Cortex of kidney (tissue), 1 donor: Measurements from ENCODE around the gene PLD4.

Experiments
- DNase-seq: peaks from one replicate; lab custom pipeline; 2025; lab: John Stamatoyannopoulos, UW

Gene PLD4

DNA sequence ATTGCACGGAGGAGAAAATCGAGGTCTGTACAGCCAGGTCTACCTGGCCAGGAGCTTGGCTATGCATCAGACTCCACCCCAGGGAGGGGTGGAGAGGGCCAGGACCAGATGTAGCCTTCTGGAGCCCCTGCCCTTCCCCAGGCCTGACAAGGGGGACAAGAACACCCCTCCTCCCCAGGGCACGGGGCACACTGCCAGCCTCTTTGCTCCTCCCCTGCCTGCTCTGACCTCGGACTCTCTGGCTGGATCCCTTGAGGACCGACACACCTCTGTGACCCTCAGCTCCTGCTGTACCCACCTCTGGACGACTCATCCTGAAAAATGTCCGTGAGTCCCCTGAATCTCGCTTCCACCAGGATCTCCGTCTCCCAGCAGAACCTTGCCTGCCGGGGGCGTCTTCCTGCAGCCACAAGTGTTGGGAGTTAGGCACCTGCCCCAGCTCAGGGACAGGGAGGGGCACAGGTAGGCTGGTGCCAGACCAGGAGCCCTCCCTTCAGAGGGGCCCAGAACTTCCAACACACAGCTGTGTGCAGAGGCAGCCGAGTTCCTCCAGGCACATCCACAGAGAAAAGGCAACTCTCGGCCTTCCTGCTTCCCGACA, 31.7 kb downstream of the PLD4 start:
- DNase-seq: no peak

- DNase-seq: no peak
Measured at GRCh38 chr14:104957146-104958113, 32.8 kb downstream of the PLD4 start.

DNA sequence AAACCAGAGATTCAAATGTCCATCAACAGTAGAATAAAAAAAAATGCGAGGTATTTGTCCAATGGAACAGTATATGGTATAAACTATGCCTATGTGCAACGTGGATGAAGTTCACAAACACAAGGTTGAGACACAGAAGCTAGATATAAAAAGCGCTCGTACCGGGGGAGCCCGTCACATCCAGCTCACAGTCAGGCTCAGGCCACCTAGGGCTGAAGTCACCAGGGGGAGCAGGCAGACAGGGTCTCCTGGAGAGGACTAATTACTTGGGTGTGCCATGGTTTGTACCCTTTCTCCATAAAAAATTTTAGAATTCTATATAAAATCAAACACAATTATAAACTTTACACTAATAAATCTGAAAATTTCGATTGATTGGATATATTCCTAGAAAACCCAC, 39.9 kb downstream of the PLD4 start:
- no peak for DNase-seq

GRCh38 chr14:104965561-104966231, 41.0 kb downstream of the PLD4 start:
- no peak for DNase-seq

DNA sequence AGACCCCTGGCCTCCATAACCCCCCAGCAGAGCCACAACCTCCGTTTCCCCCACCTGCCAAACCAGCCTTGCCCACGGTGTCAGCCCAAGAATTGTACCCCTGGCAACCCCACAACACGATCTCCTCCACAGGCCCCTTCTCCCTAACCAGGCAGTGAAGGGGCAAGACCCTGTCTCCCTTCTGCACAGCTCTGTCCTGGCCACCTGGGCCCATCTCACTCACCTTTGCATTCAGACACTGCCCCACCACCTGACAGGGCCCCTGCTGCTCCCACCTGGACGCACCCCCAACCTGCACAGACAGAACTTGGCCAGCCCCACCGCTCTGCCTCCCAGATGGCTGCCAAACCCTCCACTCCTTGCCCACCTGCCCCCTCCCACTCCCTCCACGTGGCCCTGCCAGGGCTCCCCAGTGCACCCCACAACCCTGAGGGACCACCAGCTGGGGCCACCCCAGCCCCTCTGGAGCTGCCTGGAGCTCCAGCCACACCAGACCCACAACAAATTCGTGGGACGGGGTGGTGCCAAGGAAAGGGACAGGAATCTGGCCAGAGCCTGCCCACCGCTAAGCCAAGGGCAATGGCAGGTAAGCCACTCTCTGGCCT, 41.7 kb downstream of the PLD4 start:
- no peak for DNase-seq

DNA sequence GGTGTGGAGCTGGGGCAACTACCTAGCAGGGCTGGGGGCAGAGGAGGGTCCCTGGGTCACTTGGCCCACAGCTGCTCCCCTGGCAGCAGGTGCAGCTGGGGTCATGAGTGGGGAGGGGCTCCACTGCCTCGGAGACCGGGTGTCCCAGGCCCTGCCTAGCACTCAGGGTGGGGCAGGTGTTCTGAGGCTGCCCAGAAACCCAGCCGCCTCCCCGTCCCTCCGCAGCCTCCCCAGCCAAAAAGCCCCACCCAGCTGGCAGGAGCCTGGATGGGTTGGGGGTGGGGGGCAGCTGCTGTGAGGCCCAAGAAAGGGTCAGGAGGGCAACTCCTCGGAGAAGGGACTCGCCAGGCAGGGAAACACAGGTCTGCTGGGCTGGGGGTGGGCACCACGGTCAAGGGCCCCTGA, 42.3 kb downstream of the PLD4 start:
- DNase-seq: no peak

DNA sequence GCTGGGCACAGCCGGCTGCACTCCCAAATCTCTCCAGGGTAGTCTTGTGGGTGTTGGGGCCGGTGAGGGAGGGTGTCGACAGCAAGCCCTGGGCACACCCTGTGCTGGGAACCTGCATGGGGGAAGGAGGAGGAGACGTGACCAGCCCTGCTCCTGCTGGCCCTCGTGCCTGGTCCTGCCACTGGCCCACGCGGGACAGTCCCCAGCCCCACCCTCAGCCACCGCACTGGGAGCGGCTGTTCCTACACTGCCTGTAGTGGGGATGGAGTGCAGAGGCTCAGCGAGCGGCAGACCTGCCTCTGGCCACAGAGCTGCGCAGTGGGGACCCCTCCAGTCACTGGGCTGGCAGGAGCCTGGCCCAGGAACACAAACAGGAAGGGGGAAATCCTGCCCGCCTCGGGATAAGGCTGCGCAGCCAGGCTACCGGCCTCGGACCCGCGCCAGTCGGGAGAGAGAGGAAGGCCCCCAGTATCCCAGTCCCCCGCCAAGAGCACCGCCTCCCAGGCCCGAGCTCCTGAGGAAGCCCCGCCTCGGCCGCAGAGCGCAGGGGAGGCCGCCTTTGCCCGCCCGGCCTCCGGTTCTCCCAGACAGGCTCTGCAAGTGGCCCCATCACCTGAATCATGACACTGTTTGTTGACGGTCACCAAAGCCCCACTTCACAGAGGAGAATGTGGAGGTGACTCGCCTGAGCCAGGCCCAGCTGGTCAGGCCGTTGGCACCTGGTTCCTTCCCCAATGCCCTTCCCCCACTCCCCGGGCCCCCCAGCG, 42.9 kb downstream of the PLD4 start:
- DNase-seq: no peak

DNA sequence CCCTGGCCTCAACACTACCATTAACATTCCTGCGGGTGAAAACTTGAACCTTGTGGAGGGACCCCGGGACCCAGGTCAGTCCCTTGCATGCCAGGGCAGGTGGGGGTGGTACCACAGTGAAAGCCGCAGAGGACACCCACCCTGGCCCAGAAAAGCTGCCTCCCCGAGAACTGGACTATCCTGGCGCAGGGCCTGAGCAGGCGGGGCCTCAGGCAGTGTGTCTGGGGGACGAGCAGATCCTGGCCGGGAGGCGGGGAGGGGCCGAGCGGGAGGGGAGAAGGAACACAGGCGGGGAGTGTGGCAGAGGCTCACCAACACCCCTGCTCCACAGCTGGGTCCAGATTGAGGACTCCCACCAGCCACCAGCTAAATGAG, 43.5 kb downstream of the PLD4 start:
- no peak for DNase-seq

DNA sequence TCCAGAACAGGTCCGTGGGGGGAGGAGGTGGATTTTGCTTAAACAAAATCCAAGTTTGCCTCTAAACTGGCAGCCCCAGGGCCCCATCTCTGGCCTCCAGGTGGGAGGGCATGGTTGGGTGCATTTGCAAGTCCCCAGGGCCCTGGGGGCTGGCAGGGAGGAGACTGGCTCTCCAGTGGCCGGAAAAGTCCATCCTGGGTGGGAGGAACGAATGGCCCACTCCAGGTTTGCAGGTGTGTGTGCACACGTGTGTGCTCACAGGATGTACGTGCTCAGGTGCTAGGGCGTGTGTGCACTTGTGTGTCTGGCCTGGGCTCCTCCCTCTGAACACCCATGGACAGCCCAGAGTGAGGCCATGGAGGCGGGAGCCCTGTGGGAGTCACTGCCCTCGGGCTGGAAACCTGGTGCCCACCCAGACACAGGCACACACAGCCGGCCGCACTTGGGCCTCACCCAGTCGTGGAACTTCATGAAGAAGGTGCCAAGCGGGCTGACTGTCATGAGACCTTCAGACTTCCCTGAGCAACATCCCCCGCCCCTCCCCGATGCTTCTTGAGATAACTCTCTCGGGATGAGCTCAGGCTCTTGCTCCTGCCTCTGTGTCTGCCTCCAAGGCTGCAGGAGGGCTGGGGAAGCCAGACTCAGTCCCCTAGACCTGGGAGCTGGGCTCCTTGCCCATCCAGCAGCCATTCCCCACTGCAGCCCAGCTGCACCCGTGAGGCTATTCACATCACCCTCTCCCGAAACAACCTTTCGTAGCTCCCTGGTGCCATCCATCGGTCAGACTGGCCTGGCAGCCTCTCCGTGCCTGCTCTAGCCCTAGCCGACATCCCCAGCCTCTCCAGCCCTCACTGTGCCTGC, 44.1 kb downstream of the PLD4 start:
- DNase-seq: no peak

GRCh38 chr14:104969741-104970230, 45.1 kb downstream of the PLD4 start:
- no peak for DNase-seq

GRCh38 chr14:104970231-104971068, 45.8 kb downstream of the PLD4 start:
- DNase-seq: no peak

GRCh38 chr14:104971447-104972240, 47.0 kb downstream of the PLD4 start:
- DNase-seq: no peak

DNA sequence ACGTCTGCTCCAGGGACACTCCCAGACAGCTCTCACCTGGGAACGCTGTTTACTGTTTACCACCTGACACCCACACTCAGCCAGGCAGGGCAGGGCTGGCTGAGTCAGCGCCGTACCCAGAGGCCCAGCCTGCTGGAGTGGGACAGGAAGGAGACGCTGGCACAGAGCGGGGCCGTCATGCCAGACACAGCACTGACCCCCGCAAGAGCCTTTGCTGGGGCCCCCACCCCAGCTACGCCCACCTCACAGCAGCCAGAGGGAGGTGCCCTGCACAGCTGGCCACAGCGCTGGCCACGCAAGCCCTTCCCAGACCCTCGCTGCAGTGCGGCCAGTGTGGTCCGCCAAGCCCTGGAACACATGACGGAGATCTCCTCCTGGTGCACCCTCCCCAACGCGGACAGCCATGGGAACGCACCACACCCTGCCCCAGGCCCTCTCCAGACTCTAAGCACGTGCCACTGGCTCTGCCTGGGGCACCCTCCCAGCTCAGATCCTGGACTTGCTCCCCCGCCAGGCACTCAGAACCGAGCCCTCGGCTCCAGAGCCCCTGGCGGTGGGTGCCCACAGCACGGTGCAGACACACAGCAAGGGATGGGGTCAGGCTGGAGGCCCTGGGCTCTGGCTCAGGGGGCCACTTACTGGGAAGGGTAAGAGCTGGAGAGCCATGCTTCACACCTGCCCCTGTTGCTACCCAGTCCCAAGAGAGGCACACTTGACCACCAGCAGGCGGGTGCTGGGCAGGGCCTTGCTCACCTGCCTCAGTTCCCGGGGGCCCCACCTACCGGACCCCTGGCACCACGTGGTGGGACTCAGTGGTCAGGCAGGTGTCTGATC, 47.8 kb downstream of the PLD4 start:
- no peak for DNase-seq

DNA sequence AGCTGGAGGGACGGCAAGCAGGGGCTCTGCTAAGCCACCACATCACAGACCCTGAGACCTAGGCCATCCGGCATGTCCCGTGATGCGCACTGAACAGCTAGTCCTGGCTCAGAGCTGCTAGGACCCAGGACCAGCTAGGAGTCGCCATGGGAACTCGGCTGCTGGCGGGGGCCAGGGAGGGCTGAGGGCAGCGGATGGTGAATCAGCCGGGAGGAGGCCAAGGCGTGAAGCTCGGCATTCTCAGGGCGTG, 48.4 kb downstream of the PLD4 start:
- DNase-seq: no peak

DNA sequence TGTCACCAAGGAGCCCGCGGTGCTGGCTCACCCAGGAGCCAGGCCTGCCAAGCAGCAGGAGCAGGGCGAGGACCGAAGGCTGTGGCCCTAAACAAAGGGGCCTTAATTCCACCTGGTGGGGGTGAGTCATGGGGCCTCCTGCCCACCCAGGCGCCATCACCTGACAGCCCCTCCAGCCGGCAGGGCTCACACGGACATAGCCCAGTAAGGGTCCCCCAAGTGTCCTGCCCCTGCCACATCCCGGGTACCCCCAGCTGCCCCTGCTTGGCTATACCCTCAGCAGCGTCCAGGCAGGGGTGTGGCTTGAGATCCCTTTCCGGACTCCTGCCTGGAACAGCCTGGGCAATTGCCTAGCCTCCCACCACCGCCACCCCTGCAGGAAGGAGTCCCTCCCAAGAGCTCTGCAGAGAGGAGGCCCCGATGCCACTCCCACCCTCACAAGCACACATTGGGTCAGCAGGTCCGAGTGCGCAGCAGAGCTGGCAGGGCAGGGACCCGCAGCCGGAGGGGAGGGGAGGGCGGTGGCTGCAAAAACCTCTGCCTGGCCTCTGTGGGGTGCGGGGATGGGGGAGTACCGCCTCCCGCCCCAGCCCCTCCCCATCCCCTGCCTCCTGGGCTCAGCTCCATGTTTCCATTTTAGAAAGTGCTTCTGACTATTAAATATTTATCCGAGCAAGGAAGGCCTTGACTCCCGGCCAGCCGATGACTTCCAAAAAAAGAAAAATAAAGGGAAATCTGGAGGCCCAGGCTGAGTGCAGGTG, 48.9 kb downstream of the PLD4 start:
- DNase-seq: no peak

GRCh38 chr14:104974146-104974541, 49.5 kb downstream of the PLD4 start:
- DNase-seq: no peak

DNA sequence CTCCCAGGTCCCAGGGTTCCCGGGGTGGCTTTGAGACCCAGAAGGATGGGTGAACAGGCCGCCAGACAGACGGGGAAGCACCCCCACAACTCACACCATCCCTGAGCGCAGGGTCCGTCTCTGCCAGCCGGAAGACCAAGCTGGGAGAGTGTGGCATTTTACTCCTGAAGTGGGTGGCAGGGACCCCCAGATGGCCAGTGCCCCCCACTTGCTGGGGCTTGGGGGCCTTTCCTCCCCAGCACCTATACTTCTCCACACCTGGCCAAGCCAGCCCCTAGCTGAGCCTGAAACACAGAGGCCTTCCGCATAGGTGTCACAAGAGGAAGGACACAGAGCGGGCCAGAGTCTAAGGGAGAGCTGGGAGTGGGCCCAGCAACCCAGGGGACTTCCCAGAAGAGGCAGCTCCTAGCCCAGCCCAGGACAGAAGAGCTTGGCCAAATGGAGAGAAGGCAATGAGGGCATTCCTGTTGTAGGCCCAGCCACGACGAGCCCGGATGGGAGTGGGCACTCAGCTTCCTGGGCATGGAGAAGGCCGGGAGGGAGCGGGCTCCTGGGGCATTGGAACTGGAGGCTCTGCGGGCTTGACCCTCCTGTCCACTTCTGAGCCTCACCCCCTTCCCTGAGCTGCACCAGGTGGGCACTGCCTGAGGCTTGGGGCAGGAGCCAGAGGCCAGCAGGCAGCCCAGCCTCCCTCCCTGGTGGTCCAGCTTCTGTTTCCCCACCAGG, 50.1 kb downstream of the PLD4 start:
- DNase-seq: no peak
